H1 (cell line): ENCODE measurements around the gene LARP4. TPM values are rescaled to one million over a fixed set of nuclear protein-coding genes. Genes with fewer than 3 reads are reported as not detected.

Experiments
- CTCF ChIA-PET: fragments of 300-600 bp; sonication (Branson Sonifier 250); formaldehyde crosslinking; loops from one replicate; lab custom pipeline; 2021; ENCODE audit not compliant: partially characterized antibody; lab: Charles Lee
- POLR2A ChIA-PET: fragments of 300-600 bp; sonication (Branson Sonifier 250); formaldehyde crosslinking; loops from one replicate; lab custom pipeline; 2021; ENCODE audit warnings: inconsistent platforms; ENCODE audit not compliant: partially characterized antibody; lab: Charles Lee
- DNase-seq, 2 experiments: peaks; one replicate each; pipeline versions ENCODE4 v3.0.0 to v3.0.0-alpha.2; 2010 to 2022; ENCODE audit warnings: low spot score in 2 of 2, low read depth in 1 of 2, mixed read lengths in 1 of 2
- FAIRE-seq: peaks from 2 replicates; lab custom pipeline; 2011; peaks lifted over from hg19 to GRCh38; lab: Jason Lieb, UNC
- H2AFZ ChIP-seq: 2 replicates; pipeline ENCODE4 v1.8.1; 2012; ENCODE audit warnings: low read length, inconsistent platforms
- H2AK5ac ChIP-seq: 2 replicates; pipeline ENCODE4 v1.6.1; 2013; ENCODE audit warnings: low read depth, low read length
- H2BK120ac ChIP-seq: replicated peaks from 2 replicates; pipeline ENCODE3; 2013; ENCODE audit warnings: low read depth, low read length, inconsistent platforms
- H2BK12ac ChIP-seq: 2 replicates; pipeline ENCODE4 v1.6.1; 2013; ENCODE audit warnings: low read depth, low read length
- H2BK15ac ChIP-seq: 2 replicates; pipeline ENCODE4 v1.6.1; 2013; ENCODE audit warnings: low read length
- H2BK20ac ChIP-seq: 2 replicates; pipeline ENCODE4 v1.6.1; 2013; ENCODE audit warnings: low read length
- H2BK5ac ChIP-seq: 2 replicates; pipeline ENCODE4 v1.6.1; 2013; ENCODE audit warnings: low read depth, low read length
- H3K14ac ChIP-seq: 2 replicates; pipeline ENCODE4 v1.6.1; 2013; ENCODE audit warnings: inconsistent platforms; ENCODE audit not compliant: insufficient read length
- H3K18ac ChIP-seq: 2 replicates; pipeline ENCODE4 v1.6.1; 2013; ENCODE audit warnings: low read length; ENCODE audit errors: extremely low read depth
- H3K23ac ChIP-seq: 2 replicates; pipeline ENCODE4 v1.6.1; 2013; ENCODE audit warnings: inconsistent platforms; ENCODE audit not compliant: insufficient read length
- H3K23me2 ChIP-seq: 2 replicates; pipeline ENCODE4 v1.6.1; 2013; ENCODE audit warnings: low read depth, low read length
- H3K27ac ChIP-seq: 2 replicates; pipeline ENCODE4 v1.6.1; 2011; ENCODE audit warnings: low read depth, low read length, inconsistent platforms
- H3K27me3 ChIP-seq, 4 experiments: replicated peaks in 1 of 4; 1 replicate in 1 of 4; 2 replicates in 3 of 4; pipeline versions ENCODE4 v1.6.1 to v1.8.1; 2011 to 2013; ENCODE audit warnings: low read length in 3 of 4, mild to moderate bottlenecking in 3 of 4, inconsistent platforms in 2 of 4, mixed read lengths in 2 of 4, moderate library complexity in 1 of 4; ENCODE audit not compliant: control insufficient read depth in 3 of 4, insufficient read depth in 3 of 4; ENCODE audit errors: extremely low read depth in 1 of 4
- H3K36me3 ChIP-seq, 4 experiments: 2 replicates each; pipeline versions ENCODE4 v1.6.1 to v1.8.1; 2011 to 2013; ENCODE audit warnings: mild to moderate bottlenecking in 4 of 4, low read length in 3 of 4, moderate library complexity in 2 of 4, control low read depth in 1 of 4, inconsistent platforms in 1 of 4; ENCODE audit not compliant: insufficient read depth in 4 of 4, control insufficient read depth in 2 of 4
- H3K4ac ChIP-seq: replicated peaks from 2 replicates; pipeline ENCODE3; 2013; ENCODE audit warnings: low read length, low read depth, mixed read lengths, inconsistent platforms; ENCODE audit not compliant: insufficient read length
- H3K4me1 ChIP-seq, 4 experiments: replicated peaks in 1 of 4; 1 replicate in 1 of 4; 2 replicates in 3 of 4; pipeline versions ENCODE4 v1.6.1 to v1.8.1; 2011 to 2013; ENCODE audit warnings: low read length in 3 of 4, inconsistent platforms in 2 of 4, mixed read lengths in 1 of 4; ENCODE audit not compliant: insufficient read depth in 4 of 4, control insufficient read depth in 3 of 4
- H3K4me2 ChIP-seq, 2 experiments: 2 replicates each; pipeline versions ENCODE4 v1.6.1 to v1.8.1; 2011 to 2013; ENCODE audit warnings: low read depth in 2 of 2, low read length in 2 of 2, control low read depth in 1 of 2, inconsistent platforms in 1 of 2, mild to moderate bottlenecking in 1 of 2; ENCODE audit not compliant: insufficient read depth in 1 of 2
- H3K4me3 ChIP-seq, 4 experiments: fragments of 200-600, 300-600 bp in 1 of 4; sonication (generic), shearing (Covaris generic), sonication (Bioruptor Twin) in 1 of 4; 2 replicates each; pipeline versions ENCODE4 v1.5.1 to v1.8.1; 2011 to 2016; ENCODE audit warnings: low read length in 4 of 4, low read depth in 3 of 4, control low read depth in 2 of 4, inconsistent platforms in 2 of 4, mild to moderate bottlenecking in 2 of 4, mixed read lengths in 1 of 4, moderate library complexity in 1 of 4; ENCODE audit not compliant: insufficient read depth in 2 of 4; ENCODE audit errors: extremely low read depth in 1 of 4
- H3K56ac ChIP-seq: replicated peaks from 2 replicates; pipeline ENCODE3; 2013; ENCODE audit warnings: low read depth, mild to moderate bottlenecking, mixed read lengths, low read length, inconsistent platforms; ENCODE audit not compliant: insufficient read length
- H3K79me1 ChIP-seq: 2 replicates; pipeline ENCODE4 v1.6.1; 2013; ENCODE audit warnings: low read depth, low read length, control low read depth
- H3K79me2 ChIP-seq, 2 experiments: 2 replicates each; pipeline versions ENCODE4 v1.6.1 to v1.8.1; 2012 to 2013; ENCODE audit warnings: low read length in 2 of 2, mild to moderate bottlenecking in 2 of 2, inconsistent platforms in 1 of 2; ENCODE audit not compliant: insufficient read depth in 2 of 2, control insufficient read depth in 1 of 2
- H3K9ac ChIP-seq, 4 experiments: replicated peaks in 1 of 4; 1 replicate in 1 of 4; 2 replicates in 3 of 4; pipeline versions ENCODE4 v1.6.1 to v1.8.1; 2011 to 2013; ENCODE audit warnings: low read depth in 3 of 4, low read length in 3 of 4, control low read depth in 2 of 4, mild to moderate bottlenecking in 2 of 4, moderate library complexity in 2 of 4, inconsistent platforms in 1 of 4; ENCODE audit errors: extremely low read depth in 1 of 4
- H3K9me3 ChIP-seq, 2 experiments: 2 replicates each; pipeline versions ENCODE4 v1.6.1 to v1.8.1; 2012 to 2013; ENCODE audit warnings: mild to moderate bottlenecking in 2 of 2, moderate library complexity in 2 of 2, control low read depth in 1 of 2, inconsistent platforms in 1 of 2, low read depth in 1 of 2, low read length in 1 of 2, mixed read lengths in 1 of 2; ENCODE audit not compliant: insufficient read depth in 2 of 2
- H4K20me1 ChIP-seq, 2 experiments: replicated peaks in 1 of 2; 2 replicates each; pipeline versions ENCODE3 to v1.8.1; 2011 to 2013; ENCODE audit warnings: inconsistent platforms in 2 of 2, low read length in 2 of 2, mild to moderate bottlenecking in 1 of 2; ENCODE audit not compliant: insufficient read depth in 2 of 2, control insufficient read depth in 1 of 2
- H4K5ac ChIP-seq: 2 replicates; pipeline ENCODE4 v1.6.1; 2013; ENCODE audit warnings: low read length, low read depth, mixed read lengths, inconsistent platforms; ENCODE audit not compliant: insufficient read length
- H4K8ac ChIP-seq: 2 replicates; pipeline ENCODE4 v1.8.0; 2013; ENCODE audit warnings: mild to moderate bottlenecking, moderate library complexity, low read length, inconsistent platforms; ENCODE audit not compliant: insufficient read depth; ENCODE audit errors: extremely low read depth
- H4K91ac ChIP-seq: replicated peaks from 2 replicates; pipeline ENCODE3; 2013; ENCODE audit warnings: low read length, mixed read lengths, inconsistent platforms; ENCODE audit not compliant: insufficient read length
- ASH2L ChIP-seq: fragments of 200-600, 300-600 bp; sonication (generic); IDR thresholded peaks from one replicate; pipeline ENCODE4 v1.7.1; 2017; ENCODE audit warnings: low read length
- WGBS, 2 experiments: shearing (Covaris generic) in 1 of 2; methylation state at CpG; one replicate each; pipeline versions ENCODE4 v1.1.6 to v1.1.7; 2013 to 2015; ENCODE audit warnings: low lambda C conversion rate in 2 of 2, mixed read lengths in 2 of 2, inconsistent platforms in 1 of 2, low coverage in 1 of 2, missing lambda C conversion rate in 1 of 2; ENCODE audit not compliant: insufficient replicate concordance in 2 of 2, insufficient coverage in 1 of 2, insufficient read length in 1 of 2; ENCODE audit errors: extremely low coverage in 1 of 2, missing lambda C conversion rate in 1 of 2; 5-methylcytosine and 5-hydroxymethylcytosine counted together
- polyA plus RNA-seq, 7 experiments: library from polyadenylated mRNA; depleted of rRNA in 3 of 7; stranded (reverse) in 5 of 7; unstranded in 2 of 7; fragments of >200 nt in 5 of 7; fragments of 200-250 nt in 2 of 7; gene quantifications; 1 replicate in 5 of 7; 2 replicates in 1 of 7; 4 replicates in 1 of 7; pipeline versions ENCODE4 v1.2.1 to v1.2.3, GENCODE V29; 2011 to 2013; ENCODE audit warnings: missing spikeins in 2 of 7, mixed read lengths in 2 of 7
- total RNA-seq: library from RNA; stranded (reverse); fragmentation: NEBNext Ultra II Directional; extraction: Animal tissue kit (Norgen Biotek cat#: 25700); gene quantifications from 2 replicates; pipeline ENCODE4 v1.2.1, GENCODE V29; 2021

LARP4 gene
- total and polyA plus RNA-seq, 2 of the 8 experiments (the other 6 are each of a cell fraction or from before 2014, with no cell fraction given), result 12.8 to 93.9 TPM

- H3K56ac ChIP-seq, result no peak overlapping the region
- no peak overlapping the region for H2BK15ac ChIP-seq
- FAIRE-seq (no peak), DNase-seq (no peak)
- peak overlapping the region; percentile 71 to 95 (median 92) for H3K4me3 ChIP-seq
- peaks cover 2% of the 10 kb centered on the region; the same call in 1 of the 2 replicates for H3K23me2 ChIP-seq
- no peaks in the 10 kb centered on the region for H3K79me1 ChIP-seq
- H2AFZ ChIP-seq, result peak overlapping the region; percentile 97; the same call in 1 of the 2 replicates
- no peak overlapping the region for H3K23ac ChIP-seq
- H3K18ac ChIP-seq, result peak overlapping the region; percentile 42; the same call in 1 of the 2 replicates
- no peak overlapping the region for H2BK20ac ChIP-seq
- no peak overlapping the region for H4K8ac ChIP-seq
- H4K20me1 ChIP-seq, result no peaks in the 10 kb centered on the region
- no peak for TF ChIP-seq ASH2L
- H3K9ac ChIP-seq, result peak overlapping the region; percentile 56 to 89 (median 82)
- no peak overlapping the region for H4K91ac ChIP-seq
- H2BK5ac ChIP-seq, result no peak overlapping the region
- peak overlapping the region; percentile 59; the same call in 1 of the 2 replicates for H3K27ac ChIP-seq
- H3K79me2 ChIP-seq, result peaks cover 27 to 39% of the 10 kb centered on the region in 2 experiments
- peak overlapping the region; percentile 52 for H4K5ac ChIP-seq
- POLR2A ChIA-PET, result interaction anchor here (1.0 to 2.2 kb wide), 3 partner anchors 9 to 12 kb away, joined by 5 to 9 read pairs (median 7); no protein-coding TSS in a partner anchor
- H3K9me3 ChIP-seq, result no peaks in the 10 kb centered on the region
- H2AK5ac ChIP-seq, result no peak overlapping the region
- H3K36me3 ChIP-seq, result peaks cover 0 to 3% (median 0%) of the 10 kb centered on the region in 4 experiments; a peak in 1 of 8 replicates
- peak overlapping the region; percentile 64 to 72 for H3K4me2 ChIP-seq
- CTCF ChIA-PET, result interaction anchor here (1.3 kb wide), 1 partner anchor 12 kb away, joined by 4 read pairs; no protein-coding TSS in a partner anchor
- H2BK12ac ChIP-seq, result no peak overlapping the region
- H3K4ac ChIP-seq, result no peak overlapping the region
- no peaks in the 10 kb centered on the region for H3K27me3 ChIP-seq
- no peak overlapping the region for H3K14ac ChIP-seq
- peaks cover 0 to 5% (median 2%) of the 10 kb centered on the region in 4 experiments; a peak in 3 of 7 replicates for H3K4me1 ChIP-seq
- H2BK120ac ChIP-seq, result peak overlapping the region; percentile 45
- 34% methylated on average over 8 of the region's 8 CpGs; no CpG with 5 or more reads in 1 of the 2 experiments for WGBS, 2 experiments
These were observed 514 bp upstream of the LARP4 start for GRCh38 chr12:50400104-50400637.
